ENCODE measurements around the gene DARS2. TPM values are rescaled to one million over a fixed set of nuclear protein-coding genes. Genes with fewer than 3 reads are reported as not detected.

Gene DARS2
- total and polyA plus RNA-seq, 2 of the 4 experiments (the other 2 are of a cell fraction): 14.8 to 18.8 TPM

GRCh38 chr1:173861731-173862145 lies 37.3 kb downstream of the DARS2 start:
- no peak overlapping the region for H2AK5ac ChIP-seq (ENCODE audit: low read depth, low read length)
- no peak overlapping the region for H3K4me2 ChIP-seq (ENCODE audit: low read depth, low read length)
- H4K91ac ChIP-seq (ENCODE audit: insufficient read depth, low read depth, low read length): no peak overlapping the region
- in situ Hi-C loops (cut with MboI; ENCODE audit: low sequenced_read_pairs): no loop called here
- H3K27me3 ChIP-seq (ENCODE audit: control insufficient read depth, insufficient read depth, low read length): no peaks in the 10 kb centered on the region
- intact Hi-C loops (cut with micrococcal nuclease): no loop called here
- no peak overlapping the region for H2BK5ac ChIP-seq (ENCODE audit: low read depth, low read length, poor library complexity, severe bottlenecking)
- H2AFZ ChIP-seq (replicated peaks; ENCODE audit: low read length, poor library complexity): no peak overlapping the region
- H3K23ac ChIP-seq (ENCODE audit: low read depth, low read length): no peak overlapping the region
- H3K9me3 ChIP-seq (ENCODE audit: control insufficient read depth, insufficient read depth, low read length): no peaks in the 10 kb centered on the region
- H2BK15ac ChIP-seq (ENCODE audit: low read depth, low read length): no peak overlapping the region
- H4K8ac ChIP-seq (ENCODE audit: low read depth in 2 of 2, low read length in 2 of 2): no peak overlapping the region
- H3K9ac ChIP-seq (ENCODE audit: low read depth, low read length): no peak overlapping the region
- no peak overlapping the region for H2AK9ac ChIP-seq (replicated peaks; ENCODE audit: low read depth, low read length, poor library complexity)
- no peak overlapping the region for H3K56ac ChIP-seq (ENCODE audit: extremely low read depth, insufficient read depth, low read length)
- BruUV-seq (replicated peaks): no TSS peak
- ChIA-PET POLR2A (ENCODE audit: unreplicated experiment) (interaction anchor here (0.6 kb wide), 1 partner anchor 591 kb away, joined by 3 read pairs; no protein-coding TSS in a partner anchor), CTCF (no interaction called here)
- dilution Hi-C loops (cut with HindIII; ENCODE audit: low sequenced_read_pairs, unreplicated experiment): no loop called here
- H3K4me1 ChIP-seq (ENCODE audit: control insufficient read depth, insufficient read depth, low read length): peaks cover 5% of the 10 kb centered on the region; the same call in 1 of the 2 replicates
- H3K14ac ChIP-seq (replicated peaks; ENCODE audit: low read depth, low read length): no peak overlapping the region
- TF ChIP-seq ELK1 (IDR thresholded peaks at IDR 0.05; ENCODE audit: borderline replicate concordance, low read depth, low read length): no peak
- peak; percentile 12; the same call in 1 of the 2 replicates for TF ChIP-seq POLR2A (IDR thresholded peaks at IDR 0.05; ENCODE audit: low read depth, low read length)
- H3K18ac ChIP-seq (ENCODE audit: low read depth, low read length): no peak overlapping the region
- DNase-seq: no peak
- H4K20me1 ChIP-seq (ENCODE audit: insufficient read depth, low read length): peaks cover 61% of the 10 kb centered on the region
- no peak overlapping the region for H3K4me3 ChIP-seq (ENCODE audit: insufficient read depth, low read depth, low read length)
- H4K5ac ChIP-seq (ENCODE audit: low read depth, low read length): no peak overlapping the region
- H3K79me1 ChIP-seq (ENCODE audit: low read depth in 1 of 2, low read length in 2 of 2): peaks cover 9 to 32% of the 10 kb centered on the region in 2 experiments; a peak in 3 of 4 replicates
- H3K9me1 ChIP-seq (ENCODE audit: insufficient read depth, low read length): no peaks in the 10 kb centered on the region; the same call in 1 of the 2 replicates
- no peak overlapping the region for H2BK20ac ChIP-seq (ENCODE audit: low read depth, low read length)
- peaks cover 44% of the 10 kb centered on the region for H3K36me3 ChIP-seq (ENCODE audit: control insufficient read depth, insufficient read depth, low read length)
- 100% methylated on average over 2 of the region's 7 CpGs; no CpG with 5 or more reads in 1 of the 2 experiments for WGBS, 2 experiments (ENCODE audit: extremely low coverage in 2 of 2, insufficient read length in 1 of 2)
- peak; percentile 21; the same call in 1 of the 2 replicates for ATAC-seq (ENCODE audit: low read depth)
- no peak overlapping the region for H2BK120ac ChIP-seq (ENCODE audit: low read depth, low read length)
- H3K27ac ChIP-seq (ENCODE audit: insufficient read depth, low read length): no peak overlapping the region
- H3K4ac ChIP-seq (ENCODE audit: low read depth, low read length): no peak overlapping the region
